ENCODE data around the gene IDUA. TPM values are rescaled to one million over a fixed set of nuclear protein-coding genes. Genes with fewer than 3 reads are reported as not detected.

IDUA gene
- polyA plus RNA-seq, 1 experiment: 13.2 TPM

DNA sequence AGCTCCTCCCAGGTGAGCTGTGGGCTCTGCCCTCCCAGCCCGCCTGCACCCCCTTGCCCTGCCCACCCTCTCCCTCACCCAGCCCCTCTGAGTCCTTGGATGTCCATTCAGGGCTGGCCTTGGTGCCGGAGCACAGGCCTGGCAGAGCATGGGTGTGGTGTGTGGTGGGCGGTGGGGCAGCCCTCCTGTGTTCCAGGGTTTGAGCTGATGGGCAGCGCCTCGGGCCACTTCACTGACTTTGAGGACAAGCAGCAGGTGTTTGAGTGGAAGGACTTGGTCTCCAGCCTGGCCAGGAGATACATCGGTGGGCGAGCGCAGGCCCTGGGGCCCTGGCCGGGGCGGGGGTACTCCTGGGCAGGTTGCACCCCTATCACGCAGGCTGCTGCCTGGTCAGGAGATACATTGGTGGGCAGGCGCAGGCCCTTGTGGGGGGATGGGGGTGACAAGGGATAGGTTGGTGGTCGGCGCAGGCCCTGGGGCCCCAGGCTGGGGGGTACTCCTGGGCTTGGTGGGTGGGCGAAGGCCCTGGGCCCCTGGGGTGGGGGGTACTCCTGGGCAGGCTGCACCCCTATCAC, 13.9 kb downstream of the IDUA start:
- H3K36me3 ChIP-seq (ENCODE audit: control insufficient read depth, insufficient read depth, low read length): no peaks in the 10 kb centered on the region
- TF ChIP-seq, protein P1, sequence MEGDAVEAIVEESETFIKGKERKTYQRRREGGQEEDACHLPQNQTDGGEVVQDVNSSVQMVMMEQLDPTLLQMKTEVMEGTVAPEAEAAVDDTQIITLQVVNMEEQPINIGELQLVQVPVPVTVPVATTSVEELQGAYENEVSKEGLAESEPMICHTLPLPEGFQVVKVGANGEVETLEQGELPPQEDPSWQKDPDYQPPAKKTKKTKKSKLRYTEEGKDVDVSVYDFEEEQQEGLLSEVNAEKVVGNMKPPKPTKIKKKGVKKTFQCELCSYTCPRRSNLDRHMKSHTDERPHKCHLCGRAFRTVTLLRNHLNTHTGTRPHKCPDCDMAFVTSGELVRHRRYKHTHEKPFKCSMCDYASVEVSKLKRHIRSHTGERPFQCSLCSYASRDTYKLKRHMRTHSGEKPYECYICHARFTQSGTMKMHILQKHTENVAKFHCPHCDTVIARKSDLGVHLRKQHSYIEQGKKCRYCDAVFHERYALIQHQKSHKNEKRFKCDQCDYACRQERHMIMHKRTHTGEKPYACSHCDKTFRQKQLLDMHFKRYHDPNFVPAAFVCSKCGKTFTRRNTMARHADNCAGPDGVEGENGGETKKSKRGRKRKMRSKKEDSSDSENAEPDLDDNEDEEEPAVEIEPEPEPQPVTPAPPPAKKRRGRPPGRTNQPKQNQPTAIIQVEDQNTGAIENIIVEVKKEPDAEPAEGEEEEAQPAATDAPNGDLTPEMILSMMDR (IDR thresholded peaks at IDR 0.05; ENCODE audit: insufficient read depth, low read depth, low read length): no peak

DNA sequence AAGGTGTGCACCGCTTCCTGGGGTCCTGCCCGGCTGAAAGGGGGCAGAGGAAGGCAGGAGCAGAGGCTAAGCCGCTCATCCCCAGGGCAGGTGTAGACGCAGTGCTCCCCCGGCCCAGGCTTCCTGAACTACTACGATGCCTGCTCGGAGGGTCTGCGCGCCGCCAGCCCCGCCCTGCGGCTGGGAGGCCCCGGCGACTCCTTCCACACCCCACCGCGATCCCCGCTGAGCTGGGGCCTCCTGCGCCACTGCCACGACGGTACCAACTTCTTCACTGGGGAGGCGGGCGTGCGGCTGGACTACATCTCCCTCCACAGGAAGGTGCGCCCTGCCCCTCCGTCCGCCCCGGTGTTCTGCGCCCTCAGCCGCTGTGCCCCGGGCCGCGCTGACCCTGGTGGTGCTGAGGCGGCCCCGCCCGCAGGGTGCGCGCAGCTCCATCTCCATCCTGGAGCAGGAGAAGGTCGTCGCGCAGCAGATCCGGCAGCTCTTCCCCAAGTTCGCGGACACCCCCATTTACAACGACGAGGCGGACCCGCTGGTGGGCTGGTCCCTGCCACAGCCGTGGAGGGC, 14.8 kb downstream of the IDUA start:
- H3K27me3 ChIP-seq (ENCODE audit: control insufficient read depth, insufficient read depth, low read length): peaks cover 33% of the 10 kb centered on the region
- DNase-seq (ENCODE audit: low read depth): no peak
- POLR2A ChIA-PET: no interaction called here
- no peaks in the 10 kb centered on the region for H3K36me3 ChIP-seq (ENCODE audit: control insufficient read depth, insufficient read depth, low read length)
- CTCF ChIA-PET: no interaction called here
- H3K4me3 ChIP-seq (ENCODE audit: low read depth, low read length): no peak overlapping the region
- TF ChIP-seq, protein P1 (IDR thresholded peaks at IDR 0.05; ENCODE audit: insufficient read depth, low read depth, low read length): no peak

More for the DNA sequence above, 13.9 kb downstream of the IDUA start:
- H3K27me3 ChIP-seq (ENCODE audit: control insufficient read depth, insufficient read depth, low read length): peaks cover 37% of the 10 kb centered on the region
- H3K4me3 ChIP-seq (ENCODE audit: low read depth, low read length): no peak overlapping the region
- DNase-seq (ENCODE audit: low read depth): no peak
- ChIA-PET CTCF (no interaction called here), POLR2A (no interaction called here)

DNA sequence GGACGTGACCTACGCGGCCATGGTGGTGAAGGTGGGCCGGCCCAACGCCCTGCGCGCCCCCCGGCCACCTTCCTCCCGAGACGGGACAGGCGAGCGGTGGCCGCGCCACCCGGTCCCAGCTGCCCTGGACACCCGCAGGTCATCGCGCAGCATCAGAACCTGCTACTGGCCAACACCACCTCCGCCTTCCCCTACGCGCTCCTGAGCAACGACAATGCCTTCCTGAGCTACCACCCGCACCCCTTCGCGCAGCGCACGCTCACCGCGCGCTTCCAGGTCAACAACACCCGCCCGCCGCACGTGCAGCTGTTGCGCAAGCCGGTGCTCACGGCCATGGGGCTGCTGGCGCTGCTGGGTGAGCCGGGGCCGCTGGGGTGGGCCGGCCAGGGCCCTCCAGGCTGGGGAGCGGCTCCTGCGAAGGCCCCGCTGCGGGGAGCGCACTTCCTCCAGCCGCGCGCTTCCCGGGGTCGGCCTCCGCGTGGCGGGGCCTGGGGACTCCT, 15.3 kb downstream of the IDUA start:
- ChIA-PET POLR2A (no interaction called here), CTCF (no interaction called here)
- Histone ChIP-seq H3K36me3 (ENCODE audit: control insufficient read depth, insufficient read depth, low read length) (no peaks in the 10 kb centered on the region), H3K27me3 (ENCODE audit: control insufficient read depth, insufficient read depth, low read length) (peaks cover 31% of the 10 kb centered on the region), H3K4me3 (ENCODE audit: low read depth, low read length) (no peak overlapping the region)
- TF ChIP-seq, protein P1 (IDR thresholded peaks at IDR 0.05; ENCODE audit: insufficient read depth, low read depth, low read length): no peak
- DNase-seq (ENCODE audit: low read depth): no peak

DNA sequence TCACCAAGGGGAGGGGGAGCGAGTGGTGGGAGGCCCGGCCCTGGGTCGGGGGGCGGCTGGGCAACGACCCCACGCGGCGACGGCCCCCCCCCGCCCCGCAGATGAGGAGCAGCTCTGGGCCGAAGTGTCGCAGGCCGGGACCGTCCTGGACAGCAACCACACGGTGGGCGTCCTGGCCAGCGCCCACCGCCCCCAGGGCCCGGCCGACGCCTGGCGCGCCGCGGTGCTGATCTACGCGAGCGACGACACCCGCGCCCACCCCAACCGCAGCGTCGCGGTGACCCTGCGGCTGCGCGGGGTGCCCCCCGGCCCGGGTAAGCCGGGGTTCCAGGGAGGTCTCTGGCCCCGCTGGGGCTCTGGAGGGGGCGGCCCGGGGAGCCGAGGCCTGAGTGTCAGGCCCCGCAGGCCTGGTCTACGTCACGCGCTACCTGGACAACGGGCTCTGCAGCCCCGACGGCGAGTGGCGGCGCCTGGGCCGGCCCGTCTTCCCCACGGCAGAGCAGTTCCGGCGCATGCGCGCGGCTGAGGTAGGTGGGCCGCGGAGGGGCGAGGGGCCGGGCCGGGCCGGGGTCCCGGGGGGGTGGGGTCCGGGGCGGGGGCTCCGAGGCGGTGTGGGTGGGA, 15.9 kb downstream of the IDUA start:
- CTCF ChIA-PET: no interaction called here
- TF ChIP-seq, protein P1 (IDR thresholded peaks at IDR 0.05; ENCODE audit: insufficient read depth, low read depth, low read length): no peak
- POLR2A ChIA-PET: no interaction called here
- no peak for DNase-seq (ENCODE audit: low read depth)
- Histone ChIP-seq H3K4me3 (ENCODE audit: low read depth, low read length) (no peak overlapping the region), H3K36me3 (ENCODE audit: control insufficient read depth, insufficient read depth, low read length) (no peaks in the 10 kb centered on the region), H3K27me3 (ENCODE audit: control insufficient read depth, insufficient read depth, low read length) (peaks cover 31% of the 10 kb centered on the region)

DNA sequence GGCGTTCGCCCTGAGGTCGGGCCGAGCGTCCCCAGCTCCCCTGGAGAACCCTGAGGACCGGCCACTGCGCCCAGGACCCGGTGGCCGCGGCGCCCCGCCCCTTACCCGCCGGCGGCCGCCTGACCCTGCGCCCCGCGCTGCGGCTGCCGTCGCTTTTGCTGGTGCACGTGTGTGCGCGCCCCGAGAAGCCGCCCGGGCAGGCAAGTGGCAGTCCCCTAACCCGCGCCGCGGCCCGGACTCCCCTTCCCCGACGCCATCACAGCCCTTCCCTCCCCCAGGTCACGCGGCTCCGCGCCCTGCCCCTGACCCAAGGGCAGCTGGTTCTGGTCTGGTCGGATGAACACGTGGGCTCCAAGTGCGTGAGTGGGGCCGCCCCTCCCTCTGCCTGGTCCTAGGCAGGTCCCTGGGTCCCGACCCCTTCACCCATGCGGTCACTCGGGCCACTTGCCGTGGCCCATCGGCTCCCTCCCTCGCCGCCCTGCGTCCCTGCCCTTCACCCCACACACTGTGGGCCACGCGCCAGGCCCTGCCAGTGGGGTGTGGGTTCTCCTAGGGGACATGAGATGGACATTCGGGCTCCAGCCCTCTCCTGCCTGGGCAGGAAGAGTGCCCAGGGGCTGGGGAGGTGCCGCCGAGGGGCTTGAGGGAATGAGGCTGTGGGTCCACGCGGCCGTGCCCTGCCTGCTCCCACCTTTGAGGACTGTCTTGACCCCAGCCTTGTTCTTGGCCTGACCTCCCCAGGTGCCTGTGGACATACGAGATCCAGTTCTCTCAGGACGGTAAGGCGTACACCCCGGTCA, 16.6 kb downstream of the IDUA start:
- TF ChIP-seq, protein P1 (IDR thresholded peaks at IDR 0.05; ENCODE audit: insufficient read depth, low read depth, low read length): no peak
- POLR2A ChIA-PET: no interaction called here
- no peak overlapping the region for H3K4me3 ChIP-seq (ENCODE audit: low read depth, low read length)
- no peak for DNase-seq (ENCODE audit: low read depth)
- H3K27me3 ChIP-seq (ENCODE audit: control insufficient read depth, insufficient read depth, low read length): peaks cover 25% of the 10 kb centered on the region
- no peaks in the 10 kb centered on the region for H3K36me3 ChIP-seq (ENCODE audit: control insufficient read depth, insufficient read depth, low read length)
- CTCF ChIA-PET: no interaction called here
